GM18511 (cell line): ENCODE results near the gene TRPM8.

Source experiments
- ATAC-seq: cut with Tn5 transposase; IDR thresholded peaks from one replicate; pipeline ENCODE4 v1.9.1; 2021; ENCODE audit warnings: mild to moderate bottlenecking, moderate library complexity; ENCODE audit not compliant: unreplicated experiment

TRPM8 gene

DNA sequence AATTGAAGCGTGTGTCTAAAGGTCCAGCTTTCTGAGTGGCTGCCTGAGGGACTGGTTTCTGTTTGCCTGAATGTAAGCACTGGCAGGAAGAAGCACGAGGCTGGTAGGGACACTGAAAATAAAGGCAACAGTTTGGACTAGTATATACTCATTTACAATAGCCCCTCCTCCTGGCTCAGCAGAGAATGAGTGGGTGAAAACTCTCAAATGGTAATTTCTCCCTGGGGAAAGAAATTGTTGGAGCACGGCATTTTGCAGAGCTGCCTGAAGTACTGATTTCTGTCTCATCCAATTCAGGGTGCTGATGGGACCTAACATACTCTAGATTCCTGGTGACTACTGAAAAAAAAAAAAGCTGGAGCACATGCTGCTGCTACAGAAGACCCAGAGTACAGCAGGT, 116.0 kb downstream of the TRPM8 start:
- ATAC-seq = no peak

DNA sequence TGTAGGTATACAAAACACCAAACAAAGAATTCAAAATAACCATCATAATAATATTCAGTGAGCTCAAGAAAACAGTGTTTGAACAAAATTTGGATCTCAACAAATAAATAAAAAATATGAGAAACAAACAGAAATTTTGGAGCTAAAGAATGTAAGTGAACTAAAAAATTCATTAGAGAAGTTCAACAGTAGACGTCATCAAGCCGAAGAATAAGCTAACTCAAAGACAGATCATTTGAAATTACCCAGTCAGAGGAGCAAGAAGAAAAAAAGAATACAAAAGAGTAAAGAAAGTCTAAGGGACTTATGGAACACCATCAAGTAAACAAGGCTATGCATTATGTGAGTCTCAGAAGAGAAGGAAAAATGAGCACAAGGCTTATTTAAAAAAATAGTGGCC, 116.7 kb downstream of the TRPM8 start:
- no peak for ATAC-seq

DNA sequence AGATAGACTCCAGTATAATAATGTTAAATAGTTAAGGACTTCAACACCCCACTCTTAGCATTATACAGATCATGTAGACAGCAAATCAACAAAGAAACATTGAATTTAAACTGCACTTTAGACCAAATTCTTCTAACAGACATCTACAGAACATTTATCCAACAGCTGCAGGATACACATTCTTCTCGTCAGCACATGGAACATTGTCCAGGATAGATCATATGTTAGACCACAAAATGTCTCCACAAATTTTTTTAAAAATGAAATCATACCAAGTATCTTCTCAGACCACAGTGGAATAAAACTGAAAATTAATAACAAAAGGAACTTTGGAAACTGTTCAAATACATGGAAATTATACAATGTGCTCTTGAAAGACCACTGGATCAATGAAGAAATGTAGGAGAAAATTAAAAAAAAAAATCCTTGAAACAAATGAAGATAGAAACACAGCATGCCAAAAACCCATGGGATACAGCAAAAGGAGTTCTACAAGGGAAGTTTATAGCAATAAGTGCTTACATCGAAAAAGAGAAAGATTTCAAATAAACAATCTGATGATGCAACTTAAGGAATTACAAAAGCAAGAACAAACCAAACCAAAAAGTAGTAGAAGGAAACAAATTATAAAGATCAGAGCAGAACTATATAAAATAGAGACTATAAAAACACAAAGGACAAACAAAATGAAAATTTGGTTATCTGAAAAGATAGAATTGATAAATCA, 121.1 kb downstream of the TRPM8 start:
- ATAC-seq = no peak

DNA sequence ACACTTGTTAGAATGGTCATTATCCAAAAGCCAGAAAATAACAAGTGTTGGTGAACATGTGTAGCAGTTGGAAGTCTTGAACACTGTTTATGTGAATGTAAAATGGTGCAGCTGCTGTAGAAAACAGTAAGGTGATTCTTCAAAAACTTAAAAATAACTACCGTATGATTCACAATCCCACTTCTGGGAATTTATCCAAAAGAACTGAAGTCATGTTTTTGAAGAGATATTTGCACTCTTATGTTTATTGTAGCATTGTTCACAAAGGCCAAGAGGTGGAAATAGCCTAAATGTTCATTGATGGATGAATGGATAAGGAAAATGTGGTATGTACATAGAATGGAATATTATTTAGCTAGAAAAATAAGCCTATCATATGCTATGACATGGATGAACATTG, 127.0 kb downstream of the TRPM8 start:
- no peak for ATAC-seq

DNA sequence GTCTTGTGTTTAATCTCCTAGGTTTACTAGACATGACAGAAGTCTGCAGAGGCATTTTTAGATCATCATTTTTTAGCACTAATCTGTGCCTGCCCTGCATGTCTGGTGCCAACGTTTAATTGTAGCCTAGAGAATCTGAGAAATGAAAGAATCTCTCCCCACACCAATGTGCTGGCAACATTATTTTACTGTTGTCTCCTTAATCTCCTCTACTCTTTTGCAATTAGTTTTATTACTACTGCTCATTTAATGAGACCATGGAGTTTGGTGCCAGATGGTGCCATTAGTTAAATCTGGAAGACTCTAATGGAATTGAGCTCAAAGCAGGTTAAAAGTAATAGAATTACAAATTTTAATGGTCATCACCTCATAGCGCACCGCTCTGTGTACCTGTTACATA, 129.3 kb downstream of the TRPM8 start:
- no peak for ATAC-seq

DNA sequence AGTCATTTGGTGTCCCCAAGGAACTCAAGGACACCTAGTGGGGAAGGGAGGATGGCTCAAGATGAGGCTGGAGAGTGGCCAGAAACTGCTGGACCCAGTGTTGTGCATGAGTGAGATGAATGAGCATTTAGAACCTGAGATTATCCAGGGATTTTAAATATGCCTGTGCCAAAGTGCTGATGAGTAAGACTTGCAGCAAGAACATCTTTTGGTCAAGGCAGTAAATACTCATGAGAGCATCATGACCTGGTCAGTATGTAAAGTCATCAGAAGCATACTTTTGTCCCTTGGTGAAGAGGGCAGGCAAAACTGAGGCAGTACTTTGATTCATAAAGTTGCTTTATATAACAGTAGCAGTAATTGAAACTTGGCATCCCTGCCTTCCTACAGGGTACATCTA, 130.2 kb downstream of the TRPM8 start:
- ATAC-seq = no peak

DNA sequence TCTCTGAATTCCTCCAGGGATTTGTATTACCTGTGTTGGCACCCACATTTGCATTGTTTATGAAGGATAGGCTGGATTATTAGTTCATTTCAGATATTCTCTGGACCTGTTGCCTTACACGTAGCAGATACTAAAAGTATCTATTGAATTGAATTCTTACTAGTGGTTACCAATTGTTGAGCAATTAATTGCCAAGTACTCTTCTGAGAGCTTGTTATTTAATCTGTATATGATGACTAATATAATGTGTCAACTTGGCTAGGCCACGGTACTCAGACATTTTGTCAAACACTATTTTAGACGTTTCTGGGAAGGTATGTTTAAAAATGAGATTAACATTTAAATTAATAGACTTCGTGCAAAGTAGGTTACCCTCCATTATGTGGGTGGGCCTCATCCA, 130.9 kb downstream of the TRPM8 start:
- ATAC-seq = no peak

DNA sequence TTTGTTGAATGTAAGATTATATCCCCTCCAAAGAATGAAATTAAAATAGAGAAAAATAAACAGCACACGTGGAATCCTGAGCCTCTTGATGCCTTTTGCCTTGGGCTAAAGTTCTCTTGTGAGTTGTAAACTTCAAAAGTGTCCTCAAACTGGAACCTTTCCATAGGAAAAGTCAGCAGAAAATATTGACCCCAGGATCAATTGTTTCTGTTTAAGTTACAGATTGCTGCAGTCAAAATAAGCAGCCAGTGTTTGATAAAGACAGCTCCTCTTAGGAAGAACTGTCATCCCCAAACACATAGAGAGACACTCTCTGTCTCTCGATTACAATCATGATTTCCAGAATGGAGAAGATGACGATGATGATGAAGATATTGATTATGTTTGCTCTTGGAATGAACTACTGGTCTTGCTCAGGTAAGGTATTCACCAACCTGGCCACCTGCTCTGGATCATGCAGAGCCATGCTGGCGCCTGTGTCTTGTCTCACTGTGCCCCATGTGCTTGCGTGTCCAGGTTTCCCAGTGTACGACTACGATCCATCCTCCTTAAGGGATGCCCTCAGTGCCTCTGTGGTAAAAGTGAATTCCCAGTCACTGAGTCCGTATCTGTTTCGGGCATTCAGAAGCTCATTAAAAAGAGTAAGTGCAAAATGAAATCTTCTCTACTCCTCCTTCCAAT, 133.4 kb downstream of the TRPM8 start, which contains the start of gene SPP2:
Gene SPP2 (plus strand): TSS at position 248 of the 681 bp plus-strand sequence. CDS start 85 bp downstream, at position 333.
- no peak for ATAC-seq

DNA sequence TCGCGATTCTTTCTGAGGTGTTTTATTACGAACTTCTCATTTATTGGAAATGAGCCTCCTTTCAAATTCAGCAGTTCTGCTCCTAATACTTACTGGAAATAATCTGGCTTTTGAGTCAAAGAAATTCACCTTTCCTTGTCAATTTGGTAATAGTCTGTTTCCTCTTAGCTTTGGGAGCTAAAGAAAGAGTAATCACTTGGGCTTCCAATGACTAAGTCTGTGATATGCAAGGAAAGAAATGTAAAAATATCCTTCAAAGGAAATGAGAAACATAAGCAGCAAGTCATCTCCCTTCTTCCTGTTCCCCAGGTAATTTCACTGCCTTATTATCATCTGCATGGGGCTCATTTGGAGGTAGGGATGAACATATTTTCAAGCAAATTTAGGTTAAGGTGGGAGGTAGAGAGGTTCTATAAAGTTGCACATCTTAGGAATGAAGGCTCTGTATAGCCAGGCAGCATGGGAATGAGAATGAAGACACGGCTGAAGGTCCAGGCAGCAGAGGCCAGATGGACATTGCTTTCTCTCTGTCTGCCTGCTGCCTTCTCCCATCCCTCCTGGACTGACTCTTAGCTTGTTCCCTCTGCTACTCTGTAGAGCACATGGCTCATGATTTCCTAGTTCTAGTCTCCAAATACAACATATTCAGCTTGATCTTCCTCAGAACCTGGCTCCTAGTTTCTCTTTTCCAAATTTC, 134.3 kb downstream of the TRPM8 start:
- no peak for ATAC-seq

DNA sequence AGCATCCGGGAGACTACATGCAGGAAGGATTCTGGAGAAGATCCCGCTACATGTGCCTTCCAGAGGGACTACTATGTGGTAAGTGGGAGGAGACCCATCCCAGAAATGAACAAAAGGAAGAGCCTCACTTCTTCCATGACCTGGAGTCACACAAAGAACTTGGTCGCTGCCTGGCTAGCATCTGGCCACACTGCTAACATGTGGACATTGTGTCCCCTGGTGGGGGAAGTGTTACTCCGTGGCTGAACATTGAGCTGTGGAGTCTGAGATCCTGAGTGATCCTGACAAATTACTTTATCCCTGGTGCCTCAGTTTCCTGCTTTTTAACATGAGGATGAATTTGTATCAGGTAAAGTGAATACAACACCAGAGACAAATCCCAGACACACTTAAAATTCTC, 141.7 kb downstream of the TRPM8 start:
- no peak for ATAC-seq

DNA sequence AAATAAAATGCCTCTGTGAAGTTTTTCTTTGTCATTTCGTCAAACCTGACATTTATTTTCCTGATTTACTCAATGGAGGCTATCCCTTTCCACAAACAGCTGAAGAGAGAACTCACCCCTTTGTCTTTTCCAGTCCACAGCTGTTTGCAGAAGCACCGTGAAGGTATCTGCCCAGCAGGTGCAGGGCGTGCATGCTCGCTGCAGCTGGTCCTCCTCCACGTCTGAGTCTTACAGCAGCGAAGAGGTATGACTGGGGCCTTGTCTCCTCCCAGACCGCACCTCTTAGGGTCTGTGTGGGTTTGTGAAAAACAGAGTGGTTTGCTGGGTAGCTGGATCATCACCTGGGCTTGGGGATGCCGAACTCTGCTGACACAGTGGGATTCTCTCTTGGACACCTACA, 143.1 kb downstream of the TRPM8 start:
- ATAC-seq = no peak

DNA sequence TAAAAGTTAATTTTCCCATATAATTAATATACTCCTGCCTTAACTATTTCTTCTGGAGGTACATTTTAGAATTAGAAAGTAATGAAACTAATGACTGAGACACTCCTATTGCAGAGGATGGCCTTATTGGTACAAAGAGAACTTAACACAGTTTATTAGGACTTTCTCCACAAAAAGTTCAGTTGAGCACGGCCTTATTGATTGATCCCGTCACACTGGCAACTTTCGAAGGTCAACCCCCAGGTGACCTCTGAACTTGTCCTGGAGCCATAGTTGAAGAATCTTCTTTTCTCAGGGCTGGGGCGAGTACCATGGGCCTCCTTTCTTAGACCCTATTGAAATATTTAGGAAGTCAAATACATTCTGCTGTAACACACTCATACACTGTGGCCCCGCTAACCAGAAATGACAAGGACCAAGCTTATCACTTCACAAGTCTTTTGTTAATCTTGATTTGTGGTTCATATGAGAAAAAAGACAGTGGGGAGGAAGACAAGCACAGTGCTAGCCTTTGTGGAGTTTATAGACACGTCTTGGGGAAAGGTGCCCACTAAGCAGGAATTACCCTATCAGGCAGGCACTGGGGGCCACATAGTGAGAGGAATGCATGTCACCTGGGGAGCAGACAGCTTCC, 144.6 kb downstream of the TRPM8 start:
- no peak for ATAC-seq

DNA sequence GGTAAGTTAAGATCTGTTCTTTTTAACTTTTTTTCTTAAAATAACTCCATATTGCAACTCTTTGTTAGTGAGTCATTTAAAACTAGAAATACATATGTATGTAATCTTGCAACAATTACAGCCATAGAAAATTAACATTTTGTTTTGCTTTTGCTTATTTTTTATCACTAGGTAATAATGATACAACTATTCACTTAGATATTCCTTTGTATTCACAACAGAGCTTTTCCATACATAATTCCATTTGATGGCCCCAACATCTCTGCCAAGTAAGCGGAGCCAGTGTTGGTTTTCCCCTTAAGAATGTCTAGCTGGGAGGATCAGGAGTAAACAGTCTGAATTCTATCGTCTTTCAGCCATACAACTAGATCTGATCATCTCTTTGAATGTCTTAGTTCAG, 149.4 kb downstream of the TRPM8 start:
- no peak for ATAC-seq
